Measurements from ENCODE around the gene POR. TPM values are rescaled to one million over a fixed set of nuclear protein-coding genes. Genes with fewer than 3 reads are reported as not detected.
A peak's percentile ranks its signal among the peaks of the same experiment; 100 is the strongest.
"Not testable (repeated sequence)": the region's sequence is repeated elsewhere in the genome, so short reads cannot be mapped to it uniquely, and the experiment has no call there.

POR gene
- total RNA-seq, 1 donor from 2014 or later: 59.0 TPM

DNA sequence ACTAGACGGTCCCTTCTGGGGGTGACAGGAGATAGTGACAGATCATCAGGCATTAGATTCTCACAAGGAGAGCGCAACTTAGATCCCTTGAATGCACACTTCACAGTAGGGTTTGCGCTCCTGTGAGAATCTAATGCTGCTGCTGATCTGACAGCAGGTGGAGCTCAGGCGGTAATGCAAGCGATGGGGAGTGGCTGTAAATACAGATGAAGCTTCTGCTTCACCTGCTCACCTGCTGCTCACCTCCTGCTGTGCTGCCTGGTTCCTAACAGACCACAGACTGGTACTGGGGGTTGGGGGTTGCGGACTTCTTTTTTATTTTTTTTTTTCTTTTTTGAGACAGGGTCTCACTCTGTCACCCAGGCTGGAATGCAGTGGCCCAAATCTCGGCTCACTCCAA is 114.7 kb downstream of the POR start:
- DNase-seq: not testable (repeated sequence)

- no peak for DNase-seq
Observed at GRCh38 chr7:76031964-76032363, 117.0 kb downstream of the POR start.

Small RNA genes within 50 kb of the gene (small RNA-seq; reads per million reads assigned to genes)
- 1.1 reads per million, percentile 76 among the genes with 10 or more reads in this experiment for gene SNORA14A

Other genes starting within 250 kb of the POR start
- 16.5 TPM for gene HIP1, start 176.2 kb upstream of the POR start, total RNA-seq
- not detected for gene CCL26, start 142.9 kb upstream of the POR start, total RNA-seq
- not detected for gene CCL24, start 101.3 kb upstream of the POR start, total RNA-seq
- 27.1 TPM for gene RHBDD2, start 36.1 kb upstream of the POR start, total RNA-seq
- gene TMEM120A, start 79.4 kb downstream of the POR start, total RNA-seq: 19.8 TPM
- gene STYXL1, start 132.8 kb downstream of the POR start, total RNA-seq: 18.4 TPM
- gene MDH2, start 133.0 kb downstream of the POR start, total RNA-seq: 34.8 TPM

Measured in occipital lobe (tissue), 3 donors.